ENCODE data around the gene ZPBP2.
"Not testable (repeated sequence)": the region's sequence is repeated elsewhere in the genome, so short reads cannot be mapped to it uniquely, and the experiment has no call there.

Gene ZPBP2, protein sequence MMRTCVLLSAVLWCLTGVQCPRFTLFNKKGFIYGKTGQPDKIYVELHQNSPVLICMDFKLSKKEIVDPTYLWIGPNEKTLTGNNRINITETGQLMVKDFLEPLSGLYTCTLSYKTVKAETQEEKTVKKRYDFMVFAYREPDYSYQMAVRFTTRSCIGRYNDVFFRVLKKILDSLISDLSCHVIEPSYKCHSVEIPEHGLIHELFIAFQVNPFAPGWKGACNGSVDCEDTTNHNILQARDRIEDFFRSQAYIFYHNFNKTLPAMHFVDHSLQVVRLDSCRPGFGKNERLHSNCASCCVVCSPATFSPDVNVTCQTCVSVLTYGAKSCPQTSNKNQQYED

GRCh38 chr17:39867880-39868553 is at the start of gene ZPBP2:
TSS of gene ZPBP2 (plus strand) at chr17:39868202. CDS start at chr17:39868355, 153 bp downstream.
- no peak for DNase-seq

DNA sequence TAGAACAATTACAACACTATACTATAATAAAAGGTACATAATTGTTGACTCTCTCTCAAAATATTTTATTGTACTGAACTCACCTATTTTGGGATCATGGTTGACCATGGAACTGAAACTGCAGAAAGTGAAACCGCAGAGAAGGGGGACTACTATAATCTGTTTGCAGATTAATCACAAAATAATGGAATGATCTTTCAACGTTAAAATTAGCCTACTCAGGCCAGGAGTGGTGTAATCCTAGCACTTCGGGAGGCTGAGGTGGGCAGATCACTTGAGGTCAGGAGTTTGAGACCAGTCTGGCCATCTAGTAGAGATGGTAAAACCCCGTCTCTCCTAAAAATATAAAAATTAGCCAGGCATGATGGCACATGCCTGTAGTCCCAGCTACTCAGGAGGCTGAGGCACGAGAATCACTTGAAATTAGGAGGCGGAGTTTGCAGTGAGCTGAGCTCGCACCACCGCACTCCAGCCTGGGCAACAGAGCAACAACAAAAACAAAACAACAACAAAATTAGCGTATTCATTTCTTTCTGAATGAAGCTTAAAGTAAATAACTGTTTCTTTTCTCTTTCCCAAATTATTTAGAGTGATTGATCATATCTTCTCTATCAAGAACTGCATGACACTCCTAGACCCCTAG is 49.5 kb upstream of the ZPBP2 start:
- no peak for DNase-seq

GRCh38 chr17:39820541-39820940 is 47.5 kb upstream of the ZPBP2 start:
- DNase-seq: no peak

- DNase-seq: no peak
Measured at GRCh38 chr17:39820987-39821386, 47.0 kb upstream of the ZPBP2 start.

DNA sequence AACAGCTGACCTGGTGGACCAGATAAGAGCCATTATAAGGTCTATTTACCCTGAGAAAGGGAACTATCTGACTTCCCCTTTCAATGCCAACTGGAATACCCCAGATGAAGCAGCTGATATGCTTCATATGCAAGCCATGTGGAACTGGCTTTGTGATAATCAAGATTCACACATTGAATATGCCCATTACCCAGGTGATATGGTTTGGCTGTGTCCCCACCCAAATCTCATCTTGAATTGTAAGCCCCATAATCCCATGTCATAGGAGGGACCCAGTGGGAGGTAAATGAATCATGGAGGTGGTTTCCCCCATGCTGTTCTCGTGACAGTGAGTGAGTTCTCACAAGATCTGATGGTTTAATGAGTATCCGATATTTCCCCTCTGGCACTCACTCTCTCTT is 46.0 kb upstream of the ZPBP2 start:
- DNase-seq: no peak

GRCh38 chr17:39823407-39824054 is 44.5 kb upstream of the ZPBP2 start:
- DNase-seq: no peak

DNA sequence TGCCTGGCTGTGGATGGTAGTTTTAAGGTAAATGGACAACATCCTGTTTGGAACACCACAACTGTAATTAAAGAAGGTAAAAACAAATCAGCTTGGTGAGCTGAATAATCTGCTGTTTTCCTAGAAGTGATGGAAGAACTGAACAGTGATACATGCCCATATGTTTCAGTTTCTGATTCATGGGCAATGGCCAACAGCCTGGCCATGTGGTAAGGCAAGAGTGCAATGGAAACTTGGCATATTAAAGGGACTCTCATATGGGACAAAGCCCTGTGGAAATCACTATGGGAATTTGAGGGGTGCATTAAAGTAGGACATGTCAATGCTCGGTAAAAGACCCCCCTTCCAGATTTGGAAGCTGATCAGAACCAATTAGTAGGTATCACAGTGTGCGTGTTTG is 41.7 kb upstream of the ZPBP2 start:
- no peak for DNase-seq

DNA sequence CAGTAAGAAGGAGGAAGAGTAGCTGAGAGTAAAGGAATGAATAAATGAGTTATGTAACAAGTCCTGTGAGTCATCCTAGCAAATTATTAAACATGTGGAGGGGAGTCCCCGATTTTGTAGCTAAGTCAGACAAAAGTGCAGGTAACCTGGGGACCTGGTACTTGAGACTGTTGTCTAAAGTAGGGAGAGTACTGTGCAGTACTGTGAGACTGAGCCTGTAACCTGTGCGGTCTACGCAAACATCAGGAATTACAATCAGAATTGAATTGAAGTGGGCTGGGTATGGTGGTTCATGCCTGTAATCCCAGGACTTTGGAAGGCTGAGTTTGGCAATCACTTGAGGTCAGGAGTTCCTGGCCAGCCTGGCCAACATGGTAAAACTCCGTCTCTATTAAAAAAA is 39.6 kb upstream of the ZPBP2 start:
- no peak for DNase-seq

DNA sequence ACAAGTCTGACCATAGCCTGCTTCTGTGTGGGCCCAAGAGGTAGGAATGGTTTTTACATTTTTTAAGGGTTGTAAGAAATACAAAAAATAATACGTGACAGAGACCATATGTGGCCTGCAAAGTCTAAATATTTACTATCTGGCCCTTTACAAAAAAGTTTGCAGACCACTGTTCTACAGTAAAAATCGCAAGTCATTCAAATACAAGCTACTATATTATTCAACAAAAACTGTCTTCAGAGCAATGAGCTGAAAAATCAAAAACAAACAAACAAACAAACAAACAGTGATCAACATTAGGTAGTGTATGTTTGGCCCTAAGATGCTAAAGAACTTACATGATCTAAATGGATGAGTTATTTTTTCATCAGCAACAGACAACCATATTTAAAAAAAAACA is 36.4 kb upstream of the ZPBP2 start:
- no peak for DNase-seq

DNA sequence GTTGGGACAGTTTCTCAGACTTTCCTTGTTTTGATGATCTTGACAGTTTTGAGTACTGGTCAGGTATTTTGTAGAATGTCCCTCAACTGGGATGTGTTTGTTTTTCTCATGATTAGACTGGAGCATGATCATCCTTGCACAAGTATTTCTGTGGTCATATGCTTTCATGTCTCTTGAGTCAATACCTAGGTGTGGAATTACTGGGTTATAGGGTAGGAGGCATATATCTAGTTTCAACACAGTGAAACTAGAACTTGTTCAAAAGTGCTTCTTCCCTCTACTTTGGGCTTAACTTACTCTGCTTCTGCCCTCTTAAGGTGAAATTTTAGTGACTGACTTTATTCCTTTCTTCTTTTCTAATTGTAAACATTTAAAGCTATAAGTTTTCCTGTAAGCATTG is 34.0 kb upstream of the ZPBP2 start:
- DNase-seq: no peak

DNA sequence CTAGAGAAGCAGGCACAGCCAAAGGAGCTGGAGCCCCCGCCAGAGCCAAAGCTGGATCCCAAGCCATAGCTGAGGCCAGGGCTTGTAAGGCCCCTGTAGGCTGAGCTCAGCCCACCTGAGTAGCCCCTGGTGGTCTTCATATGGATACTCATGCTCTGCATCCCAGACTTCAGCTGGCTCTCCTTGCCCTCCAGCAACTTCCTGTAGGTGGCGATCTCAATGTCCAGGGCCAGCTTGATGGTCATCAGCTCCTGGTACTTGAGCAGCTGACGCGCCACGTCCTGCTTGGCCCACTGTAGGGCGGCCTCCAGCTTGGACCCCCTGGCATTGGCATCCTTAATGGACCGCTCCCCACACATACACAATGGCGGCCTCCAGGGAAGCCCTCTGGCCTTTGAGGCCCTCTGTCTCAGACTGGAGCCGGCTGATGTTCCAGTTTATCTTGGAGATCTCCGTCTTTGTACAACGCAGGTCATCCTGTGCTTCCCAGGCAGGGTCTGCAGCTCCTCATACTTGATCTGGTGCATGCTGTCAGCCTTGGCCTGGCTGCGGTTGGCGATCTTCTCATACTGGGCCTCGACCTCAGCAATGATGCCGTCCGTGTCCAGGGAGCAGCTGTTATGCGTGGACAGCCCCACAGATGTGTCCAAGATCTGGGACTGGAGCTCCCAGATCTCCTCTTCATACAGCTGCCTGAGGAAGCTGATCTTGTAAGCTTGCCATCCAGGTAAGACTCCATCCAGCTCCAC is 32.8 kb upstream of the ZPBP2 start:
- DNase-seq: no peak

DNA sequence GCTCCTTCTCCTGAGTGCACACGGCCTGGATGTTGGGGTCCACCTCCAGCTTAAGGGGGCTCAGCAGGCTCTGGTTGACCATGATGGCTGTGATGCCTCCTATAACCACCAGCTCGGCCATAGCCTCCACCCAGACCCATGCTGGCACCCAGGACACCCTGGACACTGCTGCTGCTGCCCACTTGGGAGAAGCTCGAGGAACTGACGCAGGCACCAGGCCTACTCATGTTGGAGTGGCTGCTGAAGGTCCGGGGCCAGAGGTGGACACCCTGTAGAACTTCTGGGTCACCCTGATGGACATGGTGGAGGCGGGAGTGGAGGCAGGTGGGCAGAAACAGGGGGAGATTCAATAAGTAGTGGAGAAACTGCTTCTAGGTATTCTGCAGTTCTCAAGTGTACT is 31.9 kb upstream of the ZPBP2 start:
- DNase-seq: no peak

GRCh38 chr17:39838057-39838456 is 29.9 kb upstream of the ZPBP2 start:
- no peak for DNase-seq

DNA sequence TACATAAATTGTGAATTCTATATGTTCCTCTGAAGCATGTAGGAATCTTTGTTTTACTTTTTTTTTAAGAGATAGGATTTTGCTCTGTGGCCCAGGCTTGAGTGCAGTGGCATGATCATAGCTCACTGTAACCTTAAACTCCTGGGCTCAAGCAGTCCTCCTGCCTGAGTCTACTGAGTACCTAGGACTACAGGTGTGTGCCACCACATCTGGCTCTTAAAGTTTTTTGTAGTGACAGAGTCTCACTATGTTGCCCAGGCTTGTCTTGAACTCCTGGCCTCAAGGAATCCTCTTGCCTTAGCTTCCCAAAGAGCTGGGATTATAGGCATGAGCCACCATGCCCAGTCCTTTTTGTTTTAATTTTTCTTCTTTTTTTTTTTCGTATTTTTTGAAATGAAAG is 29.2 kb upstream of the ZPBP2 start:
- no peak for DNase-seq

DNA sequence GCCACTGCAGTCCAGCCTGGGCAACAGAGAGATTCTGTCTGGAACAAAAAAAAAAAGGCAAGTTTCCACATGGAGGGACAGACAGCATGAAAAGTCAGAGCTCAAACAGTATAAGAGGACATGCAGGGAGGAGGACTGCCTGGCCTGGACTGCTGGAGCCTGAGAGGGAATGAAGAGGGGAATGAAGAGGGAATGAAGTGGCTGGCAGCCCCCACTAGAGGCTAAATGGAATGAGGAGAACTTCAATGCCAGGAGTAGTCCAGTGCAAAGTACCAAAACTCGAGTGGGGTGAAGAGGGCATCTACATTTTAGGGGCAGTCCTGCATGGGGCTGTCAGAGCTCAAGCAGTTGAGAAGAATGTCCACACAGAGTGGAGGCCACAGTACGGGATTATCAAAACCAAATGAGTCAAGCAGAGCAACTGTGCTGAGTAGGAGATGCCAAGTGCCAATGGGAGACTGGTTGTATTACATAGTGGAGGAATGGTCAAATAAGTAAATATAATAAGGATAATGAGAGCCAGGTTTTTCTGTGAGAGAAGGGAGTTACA is 26.8 kb upstream of the ZPBP2 start:
- DNase-seq: no peak

DNA sequence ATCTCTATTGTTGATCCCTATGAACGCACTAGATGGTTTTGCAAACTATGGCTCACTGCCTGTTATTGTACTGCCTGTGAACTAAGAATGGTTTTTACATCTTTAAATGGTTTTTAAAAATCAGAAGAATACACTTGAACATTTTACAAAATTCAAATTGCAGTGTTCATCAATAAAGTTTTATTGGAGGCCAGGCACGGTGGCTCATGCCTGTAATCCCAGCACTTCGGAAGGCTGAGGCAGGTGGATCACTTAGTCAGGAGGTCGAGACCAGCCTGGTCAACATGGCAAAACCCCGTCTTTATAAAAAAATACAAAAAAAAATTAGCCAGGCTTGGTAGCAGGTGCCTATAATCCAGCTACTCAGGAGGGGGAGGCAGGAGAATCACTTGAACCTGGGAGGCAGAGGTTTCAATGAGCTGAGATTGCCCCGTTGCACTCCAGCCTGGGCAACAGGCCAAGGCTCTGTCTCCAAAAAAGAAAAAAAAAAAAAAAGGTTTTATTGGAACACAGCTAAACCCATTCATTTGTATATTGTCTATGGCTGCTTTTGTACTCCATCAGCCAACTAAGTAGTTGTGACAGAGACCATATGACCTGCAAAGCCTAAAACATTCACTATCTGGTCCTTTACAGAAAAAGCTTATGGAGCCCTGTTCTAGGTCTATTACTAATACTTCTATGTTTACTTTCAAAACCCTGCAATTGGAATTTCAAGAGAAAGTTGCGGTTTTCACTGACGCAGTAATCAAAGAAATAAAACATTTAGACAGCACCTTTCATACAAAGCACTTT is 22.8 kb upstream of the ZPBP2 start:
- peak; percentile 28 for DNase-seq

DNA sequence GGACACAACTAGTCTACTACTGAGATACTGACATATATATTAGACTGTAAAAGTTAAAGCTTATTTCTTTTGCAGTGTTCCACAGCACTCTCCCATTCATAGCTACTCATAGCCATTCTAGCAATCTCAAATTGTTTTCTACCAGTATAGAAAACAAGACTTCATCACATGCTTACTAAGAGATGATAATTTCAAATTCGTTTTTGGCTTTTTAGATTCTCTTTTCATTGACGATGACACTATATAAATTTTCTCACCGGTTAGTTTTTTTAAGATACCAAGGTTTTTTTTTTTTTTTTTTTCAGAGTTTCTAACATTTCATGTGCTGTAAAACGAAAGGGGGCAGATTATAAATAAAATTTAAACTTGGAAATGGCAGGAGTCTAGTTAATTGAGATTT is 21.8 kb upstream of the ZPBP2 start:
- no peak for DNase-seq

GRCh38 chr17:39848600-39848999 is 19.4 kb upstream of the ZPBP2 start:
- no peak for DNase-seq

- DNase-seq: not testable (repeated sequence)
Measured at GRCh38 chr17:39850186-39850585, 17.8 kb upstream of the ZPBP2 start.

DNA sequence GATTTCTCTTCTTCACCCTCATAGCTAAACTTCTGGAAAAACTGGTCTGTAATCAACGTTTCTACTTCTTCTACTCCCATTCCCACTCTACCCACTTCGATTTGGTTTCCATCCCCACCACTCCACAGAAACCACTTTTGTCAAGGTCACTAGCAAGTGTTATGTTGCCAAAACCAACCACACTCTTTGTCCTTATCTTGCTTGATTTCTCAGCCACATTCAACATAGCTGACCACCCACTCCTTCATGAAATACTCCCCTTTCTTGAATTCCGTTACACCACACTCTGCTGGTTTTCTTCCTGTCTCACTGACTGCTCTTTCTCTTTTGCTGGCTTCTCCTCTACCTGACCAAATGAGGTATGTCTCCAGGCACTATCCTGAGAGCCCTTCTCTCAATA is 15.8 kb upstream of the ZPBP2 start:
- no peak for DNase-seq

DNA sequence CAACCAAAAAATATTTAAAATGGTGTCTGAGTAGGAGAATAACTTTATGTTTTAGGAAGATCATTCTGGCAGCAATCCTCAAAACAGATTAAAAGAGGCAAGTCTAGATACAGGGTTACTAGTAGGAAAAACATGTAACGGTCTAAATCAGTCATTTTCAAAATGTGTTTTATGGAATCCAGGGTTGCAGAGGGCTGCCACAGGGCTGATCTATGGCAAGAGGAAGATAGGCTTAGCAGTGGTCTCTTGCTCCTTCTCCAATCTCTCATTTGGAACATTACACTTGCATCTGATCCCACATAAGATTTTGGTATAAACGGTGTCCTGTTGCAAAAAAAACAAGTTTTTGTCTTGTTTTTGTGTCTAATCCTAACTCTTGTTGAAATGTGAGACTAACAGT is 13.1 kb upstream of the ZPBP2 start:
- no peak for DNase-seq

All from DMS153 (cell line).